Breast epithelium (tissue), 3 donors: ENCODE measurements around the gene SLC6A1.

Experiments used
- CTCF ChIP-seq, 3 donors: fragments of 450-650 bp; IDR thresholded peaks; one replicate each; pipeline ENCODE4 v1.5.1; 2016 to 2017; ENCODE audit warnings: antibody characterized with exemption in 3 of 3, mild to moderate bottlenecking in 3 of 3, moderate library complexity in 3 of 3
- POLR2A ChIP-seq: fragments of 450-650 bp; IDR thresholded peaks from one replicate; pipeline ENCODE4 v1.6.1; 2016; ENCODE audit warnings: antibody characterized with exemption, mild to moderate bottlenecking, moderate library complexity

- no peak for TF ChIP-seq POLR2A
- TF ChIP-seq CTCF (IDR thresholded peaks at IDR 0.05): no peak
Observed at GRCh38 chr3:11078826-11079515, 86.4 kb downstream of the SLC6A1 start.
